Measurements from ENCODE around the gene MBTD1. TPM values are rescaled to one million over a fixed set of nuclear protein-coding genes. Genes with fewer than 3 reads are reported as not detected.
"Not testable (repeated sequence)": the region's sequence is repeated elsewhere in the genome, so short reads cannot be mapped to it uniquely, and the experiment has no call there.

MBTD1 gene
- total RNA-seq, 1 donor from 2014 or later: 69.8 TPM

DNA sequence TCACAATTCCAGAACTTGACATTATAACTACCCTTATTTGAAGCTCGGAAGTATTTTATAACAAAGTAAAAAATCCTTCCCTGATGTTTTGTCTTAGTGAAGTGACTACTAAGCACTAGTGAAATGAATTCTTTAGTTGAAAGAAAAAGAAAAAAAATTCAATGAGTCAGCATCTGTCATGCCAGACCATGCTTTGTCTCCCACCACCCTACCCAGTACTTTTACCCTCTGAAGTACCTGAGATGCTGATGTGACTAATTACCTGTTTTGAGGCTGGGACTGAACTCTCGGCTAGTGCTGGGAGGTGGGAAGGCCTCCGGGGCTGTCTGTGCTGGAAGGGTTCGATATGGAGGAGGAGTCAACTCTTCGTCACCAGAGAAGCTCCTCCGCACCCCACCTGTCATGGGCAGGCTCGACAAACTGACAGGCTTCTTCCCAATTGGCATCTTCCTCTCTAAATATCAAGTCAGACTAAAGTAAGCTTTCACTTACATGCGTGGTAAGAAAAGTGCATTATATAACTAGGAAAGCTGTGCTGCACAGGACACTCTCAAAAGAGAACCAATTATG lies 74.0 kb downstream of the MBTD1 start:
- Histone ChIP-seq H3K27me3 (no peaks in the 10 kb centered on the region), H3K36me3 (peaks cover 7% of the 10 kb centered on the region), H4K20me1 (ENCODE audit: low read depth) (no peaks in the 10 kb centered on the region), H3K9ac (no peak overlapping the region), H3K9me3 (ENCODE audit: low read depth) (no peaks in the 10 kb centered on the region), H3K4me2 (no peak overlapping the region), H3K79me2 (ENCODE audit: low read depth) (no peaks in the 10 kb centered on the region), H2AFZ (replicated peaks) (no peak overlapping the region), H3F3A (ENCODE audit: low read depth) (peaks cover 12% of the 10 kb centered on the region), H3K27ac (no peak overlapping the region), H3K4me1 (no peaks in the 10 kb centered on the region), H3K4me3 (no peak overlapping the region)
- Mint-ChIP-seq H3K4me3 (no peak overlapping the region), H3K9me3 (no peaks in the 10 kb centered on the region), H3K27me3 (ENCODE audit: insufficient read depth, low read depth) (no peaks in the 10 kb centered on the region), H3K4me1 (no peaks in the 10 kb centered on the region), H3K27ac (no peak overlapping the region), H3K36me3 (peaks cover 24% of the 10 kb centered on the region)
- no peak for TF ChIP-seq EZH2 (IDR thresholded peaks at IDR 0.05)
- TF ChIP-seq, protein P1, sequence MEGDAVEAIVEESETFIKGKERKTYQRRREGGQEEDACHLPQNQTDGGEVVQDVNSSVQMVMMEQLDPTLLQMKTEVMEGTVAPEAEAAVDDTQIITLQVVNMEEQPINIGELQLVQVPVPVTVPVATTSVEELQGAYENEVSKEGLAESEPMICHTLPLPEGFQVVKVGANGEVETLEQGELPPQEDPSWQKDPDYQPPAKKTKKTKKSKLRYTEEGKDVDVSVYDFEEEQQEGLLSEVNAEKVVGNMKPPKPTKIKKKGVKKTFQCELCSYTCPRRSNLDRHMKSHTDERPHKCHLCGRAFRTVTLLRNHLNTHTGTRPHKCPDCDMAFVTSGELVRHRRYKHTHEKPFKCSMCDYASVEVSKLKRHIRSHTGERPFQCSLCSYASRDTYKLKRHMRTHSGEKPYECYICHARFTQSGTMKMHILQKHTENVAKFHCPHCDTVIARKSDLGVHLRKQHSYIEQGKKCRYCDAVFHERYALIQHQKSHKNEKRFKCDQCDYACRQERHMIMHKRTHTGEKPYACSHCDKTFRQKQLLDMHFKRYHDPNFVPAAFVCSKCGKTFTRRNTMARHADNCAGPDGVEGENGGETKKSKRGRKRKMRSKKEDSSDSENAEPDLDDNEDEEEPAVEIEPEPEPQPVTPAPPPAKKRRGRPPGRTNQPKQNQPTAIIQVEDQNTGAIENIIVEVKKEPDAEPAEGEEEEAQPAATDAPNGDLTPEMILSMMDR (IDR thresholded peaks at IDR 0.05): no peak
- no peak for TF ChIP-seq EZH2phosphoT487 (IDR thresholded peaks at IDR 0.05)
- DNase-seq (ENCODE audit: low spot score): no peak

DNA sequence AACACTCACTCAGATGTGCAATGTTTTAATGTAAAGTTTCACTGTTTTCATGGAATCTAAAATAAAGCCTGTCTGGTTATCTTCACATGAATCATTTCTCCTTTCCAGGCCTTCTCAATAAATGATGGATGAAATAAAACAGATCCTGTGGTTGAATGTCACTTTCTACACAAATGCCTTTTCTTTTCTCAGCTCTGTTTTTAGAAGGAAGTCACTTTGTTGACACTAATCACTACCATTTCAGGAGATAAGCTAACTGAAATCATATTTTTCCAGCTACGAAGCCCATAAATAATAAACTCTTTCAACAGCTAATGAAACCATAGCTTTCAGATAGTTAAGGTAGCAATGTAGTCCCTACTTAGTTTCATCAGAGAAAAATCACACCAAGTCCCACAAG lies 75.7 kb downstream of the MBTD1 start:
- no peak overlapping the region for H3K27ac Mint-ChIP-seq
- no peaks in the 10 kb centered on the region for H3K4me1 ChIP-seq
- H3K27me3 Mint-ChIP-seq (ENCODE audit: insufficient read depth, low read depth): no peaks in the 10 kb centered on the region
- no peak overlapping the region for H3K27ac ChIP-seq
- no peak overlapping the region for H2AFZ ChIP-seq (replicated peaks)
- no peaks in the 10 kb centered on the region for H4K20me1 ChIP-seq (ENCODE audit: low read depth)
- no peaks in the 10 kb centered on the region for H3K9me3 Mint-ChIP-seq
- H3K27me3 ChIP-seq: no peaks in the 10 kb centered on the region
- no peak overlapping the region for H3K4me3 Mint-ChIP-seq
- DNase-seq (ENCODE audit: low spot score): no peak
- H3K4me3 ChIP-seq: no peak overlapping the region
- no peaks in the 10 kb centered on the region for H3K79me2 ChIP-seq (ENCODE audit: low read depth)
- no peaks in the 10 kb centered on the region for H3K9me3 ChIP-seq (ENCODE audit: low read depth)
- H3K9ac ChIP-seq: no peak overlapping the region
- peaks cover 22% of the 10 kb centered on the region for H3F3A ChIP-seq (ENCODE audit: low read depth)
- peaks cover 21% of the 10 kb centered on the region for H3K36me3 Mint-ChIP-seq
- no peaks in the 10 kb centered on the region for H3K4me1 Mint-ChIP-seq
- H3K36me3 ChIP-seq: peaks cover 7% of the 10 kb centered on the region
- no peak overlapping the region for H3K4me2 ChIP-seq
- TF ChIP-seq, protein P1 (IDR thresholded peaks at IDR 0.05): no peak
- TF ChIP-seq EZH2phosphoT487 (IDR thresholded peaks at IDR 0.05): no peak
- TF ChIP-seq EZH2 (IDR thresholded peaks at IDR 0.05): no peak

DNA sequence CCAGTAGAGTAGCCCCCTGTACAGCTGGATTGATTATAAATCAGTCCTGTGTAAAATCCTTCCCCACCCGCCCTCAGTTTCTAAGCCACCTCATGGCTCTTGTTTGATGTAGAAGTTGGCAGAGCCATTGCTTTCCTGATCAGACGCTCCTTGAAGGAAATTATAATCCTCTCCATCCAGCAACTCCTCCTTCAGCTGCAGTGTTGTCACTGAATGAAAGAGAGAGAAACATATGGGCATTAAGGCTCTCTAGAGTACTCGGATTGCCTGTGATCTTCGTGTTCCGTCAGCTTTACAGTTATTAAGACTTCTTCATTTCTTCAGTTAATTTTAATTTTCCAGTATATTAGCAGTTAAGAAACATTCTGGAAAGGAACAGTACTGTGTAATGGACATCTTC lies 79.4 kb downstream of the MBTD1 start:
- H3K4me1 ChIP-seq: no peaks in the 10 kb centered on the region
- no peaks in the 10 kb centered on the region for H3K9me3 ChIP-seq (ENCODE audit: low read depth)
- no peaks in the 10 kb centered on the region for H3K9me3 Mint-ChIP-seq
- H3K4me3 Mint-ChIP-seq: no peak overlapping the region
- H2AFZ ChIP-seq (replicated peaks): no peak overlapping the region
- no peak overlapping the region for H3K4me2 ChIP-seq
- H4K20me1 ChIP-seq (ENCODE audit: low read depth): peaks cover 2% of the 10 kb centered on the region
- H3K36me3 ChIP-seq: peaks cover 5% of the 10 kb centered on the region
- H3K4me1 Mint-ChIP-seq: no peaks in the 10 kb centered on the region
- H3K9ac ChIP-seq: no peak overlapping the region
- no peaks in the 10 kb centered on the region for H3K79me2 ChIP-seq (ENCODE audit: low read depth)
- no peak for DNase-seq (ENCODE audit: low spot score)
- H3K27me3 ChIP-seq: no peaks in the 10 kb centered on the region
- no peak overlapping the region for H3K4me3 ChIP-seq
- peak overlapping the region; percentile 77 for H3K27ac Mint-ChIP-seq
- peaks cover 12% of the 10 kb centered on the region for H3K36me3 Mint-ChIP-seq
- no peak overlapping the region for H3K27ac ChIP-seq
- no peak for TF ChIP-seq EZH2 (IDR thresholded peaks at IDR 0.05)
- TF ChIP-seq EZH2phosphoT487 (IDR thresholded peaks at IDR 0.05): no peak
- TF ChIP-seq, protein P1 (IDR thresholded peaks at IDR 0.05): no peak
- no peaks in the 10 kb centered on the region for H3K27me3 Mint-ChIP-seq (ENCODE audit: insufficient read depth, low read depth)
- H3F3A ChIP-seq (ENCODE audit: low read depth): peaks cover 37% of the 10 kb centered on the region

DNA sequence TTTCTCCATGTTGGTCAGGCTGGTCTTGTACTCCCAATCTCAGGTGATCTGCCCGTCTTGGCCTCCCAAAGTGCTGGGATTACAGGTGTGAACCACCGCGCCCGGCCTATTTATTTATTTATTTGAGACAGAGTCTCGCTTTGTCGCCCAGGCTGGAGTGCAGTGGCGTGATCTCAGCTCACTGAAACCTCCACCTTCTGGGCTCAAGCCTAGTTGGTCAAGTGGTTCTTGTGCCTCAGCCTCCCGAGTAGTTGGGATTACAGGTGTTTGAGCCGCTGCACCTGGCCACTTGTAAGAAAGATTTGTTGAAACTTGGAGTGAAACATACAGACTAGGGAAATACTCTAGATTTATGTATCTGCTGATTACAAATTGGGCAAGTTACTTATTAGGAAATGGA lies 87.8 kb downstream of the MBTD1 start:
- not testable (repeated sequence) for H3K27ac Mint-ChIP-seq

More for the DNA sequence above, 87.8 kb downstream of the MBTD1 start:
- H3K79me2 ChIP-seq (ENCODE audit: low read depth); H3K4me1 ChIP-seq; H3K4me3 ChIP-seq; DNase-seq (ENCODE audit: low spot score); H3K27ac ChIP-seq; H2AFZ ChIP-seq (replicated peaks); H3K4me1 Mint-ChIP-seq; H3K4me3 Mint-ChIP-seq; H3K36me3 ChIP-seq; H3K27me3 ChIP-seq; H3K9me3 ChIP-seq (ENCODE audit: low read depth); H3K9me3 Mint-ChIP-seq; H3K9ac ChIP-seq; H3K27me3 Mint-ChIP-seq (ENCODE audit: insufficient read depth, low read depth); H4K20me1 ChIP-seq (ENCODE audit: low read depth); H3K4me2 ChIP-seq: not testable (repeated sequence)
- peaks cover 16% of the 10 kb centered on the region for H3F3A ChIP-seq (ENCODE audit: low read depth)
- H3K36me3 Mint-ChIP-seq: peaks cover 22% of the 10 kb centered on the region

All from neural progenitor cell (in vitro differentiated cells).